HG03575 (cell line): ENCODE data around the gene SPAG5.

Source experiments
- ATAC-seq: cut with Tn5 transposase; IDR thresholded peaks from one replicate; pipeline ENCODE4 v1.9.1; 2021; ENCODE audit not compliant: unreplicated experiment, insufficient number of reproducible peaks, low FRiP score; ENCODE audit errors: extremely low read depth

The SPAG5 gene

GRCh38 chr17:28532050-28532960, 66.5 kb downstream of the SPAG5 start:
- no peak for ATAC-seq

GRCh38 chr17:28530926-28531325, 67.9 kb downstream of the SPAG5 start:
- no peak for ATAC-seq

GRCh38 chr17:28530250-28530649, 68.6 kb downstream of the SPAG5 start:
- ATAC-seq, result no peak

GRCh38 chr17:28529013-28529400, 69.8 kb downstream of the SPAG5 start:
- no peak for ATAC-seq

GRCh38 chr17:28528327-28529012, 70.4 kb downstream of the SPAG5 start:
- ATAC-seq, result no peak

DNA sequence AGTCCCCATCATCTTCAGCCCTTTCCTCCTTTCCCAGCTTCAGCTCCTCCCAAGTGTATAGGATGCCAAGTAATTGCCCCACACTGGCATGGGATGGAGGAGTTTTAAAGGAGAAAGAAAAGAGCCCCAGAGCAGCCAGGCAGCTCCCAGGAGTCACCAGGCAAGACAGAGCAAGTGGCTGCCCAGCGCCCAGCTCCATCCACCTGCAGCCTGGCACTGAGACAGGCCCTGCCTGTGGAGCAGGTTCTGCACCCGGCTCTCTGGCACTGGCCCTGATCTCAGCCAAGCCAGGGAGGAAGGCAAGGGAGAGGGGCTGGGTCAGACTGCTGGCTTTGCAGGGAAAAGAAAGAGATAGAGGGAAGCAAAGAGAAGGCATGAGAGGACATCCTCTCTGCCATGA, 71.0 kb downstream of the SPAG5 start:
- no peak for ATAC-seq
